H1 (cell line): ENCODE data around the gene ARPP21. TPM values are rescaled to one million over a fixed set of nuclear protein-coding genes. Genes with fewer than 3 reads are reported as not detected.

ENCODE experiments used
- CTCF ChIA-PET: fragments of 300-600 bp; sonication (Branson Sonifier 250); formaldehyde crosslinking; loops from one replicate; lab custom pipeline; 2021; ENCODE audit not compliant: partially characterized antibody; lab: Charles Lee
- POLR2A ChIA-PET: fragments of 300-600 bp; sonication (Branson Sonifier 250); formaldehyde crosslinking; loops from one replicate; lab custom pipeline; 2021; ENCODE audit warnings: inconsistent platforms; ENCODE audit not compliant: partially characterized antibody; lab: Charles Lee
- DNase-seq, 2 experiments: peaks; one replicate each; pipeline versions ENCODE4 v3.0.0 to v3.0.0-alpha.2; 2010 to 2022; ENCODE audit warnings: low spot score in 2 of 2, low read depth in 1 of 2, mixed read lengths in 1 of 2
- FAIRE-seq: peaks from 2 replicates; lab custom pipeline; 2011; peaks lifted over from hg19 to GRCh38; lab: Jason Lieb, UNC
- H2AFZ ChIP-seq: 2 replicates; pipeline ENCODE4 v1.8.1; 2012; ENCODE audit warnings: low read length, inconsistent platforms
- H2AK5ac ChIP-seq: 2 replicates; pipeline ENCODE4 v1.6.1; 2013; ENCODE audit warnings: low read depth, low read length
- H2BK120ac ChIP-seq: replicated peaks from 2 replicates; pipeline ENCODE3; 2013; ENCODE audit warnings: low read depth, low read length, inconsistent platforms
- H2BK12ac ChIP-seq: 2 replicates; pipeline ENCODE4 v1.6.1; 2013; ENCODE audit warnings: low read depth, low read length
- H2BK15ac ChIP-seq: 2 replicates; pipeline ENCODE4 v1.6.1; 2013; ENCODE audit warnings: low read length
- H2BK20ac ChIP-seq: 2 replicates; pipeline ENCODE4 v1.6.1; 2013; ENCODE audit warnings: low read length
- H2BK5ac ChIP-seq: 2 replicates; pipeline ENCODE4 v1.6.1; 2013; ENCODE audit warnings: low read depth, low read length
- H3K14ac ChIP-seq: 2 replicates; pipeline ENCODE4 v1.6.1; 2013; ENCODE audit warnings: inconsistent platforms; ENCODE audit not compliant: insufficient read length
- H3K18ac ChIP-seq: 2 replicates; pipeline ENCODE4 v1.6.1; 2013; ENCODE audit warnings: low read length; ENCODE audit errors: extremely low read depth
- H3K23ac ChIP-seq: 2 replicates; pipeline ENCODE4 v1.6.1; 2013; ENCODE audit warnings: inconsistent platforms; ENCODE audit not compliant: insufficient read length
- H3K23me2 ChIP-seq: 2 replicates; pipeline ENCODE4 v1.6.1; 2013; ENCODE audit warnings: low read depth, low read length
- H3K27ac ChIP-seq: 2 replicates; pipeline ENCODE4 v1.6.1; 2011; ENCODE audit warnings: low read depth, low read length, inconsistent platforms
- H3K27me3 ChIP-seq, 4 experiments: replicated peaks in 1 of 4; 1 replicate in 1 of 4; 2 replicates in 3 of 4; pipeline versions ENCODE4 v1.6.1 to v1.8.1; 2011 to 2013; ENCODE audit warnings: low read length in 3 of 4, mild to moderate bottlenecking in 3 of 4, inconsistent platforms in 2 of 4, mixed read lengths in 2 of 4, moderate library complexity in 1 of 4; ENCODE audit not compliant: control insufficient read depth in 3 of 4, insufficient read depth in 3 of 4; ENCODE audit errors: extremely low read depth in 1 of 4
- H3K36me3 ChIP-seq, 4 experiments: 2 replicates each; pipeline versions ENCODE4 v1.6.1 to v1.8.1; 2011 to 2013; ENCODE audit warnings: mild to moderate bottlenecking in 4 of 4, low read length in 3 of 4, moderate library complexity in 2 of 4, control low read depth in 1 of 4, inconsistent platforms in 1 of 4; ENCODE audit not compliant: insufficient read depth in 4 of 4, control insufficient read depth in 2 of 4
- H3K4ac ChIP-seq: replicated peaks from 2 replicates; pipeline ENCODE3; 2013; ENCODE audit warnings: low read length, low read depth, mixed read lengths, inconsistent platforms; ENCODE audit not compliant: insufficient read length
- H3K4me1 ChIP-seq, 4 experiments: replicated peaks in 1 of 4; 1 replicate in 1 of 4; 2 replicates in 3 of 4; pipeline versions ENCODE4 v1.6.1 to v1.8.1; 2011 to 2013; ENCODE audit warnings: low read length in 3 of 4, inconsistent platforms in 2 of 4, mixed read lengths in 1 of 4; ENCODE audit not compliant: insufficient read depth in 4 of 4, control insufficient read depth in 3 of 4
- H3K4me2 ChIP-seq, 2 experiments: 2 replicates each; pipeline versions ENCODE4 v1.6.1 to v1.8.1; 2011 to 2013; ENCODE audit warnings: low read depth in 2 of 2, low read length in 2 of 2, control low read depth in 1 of 2, inconsistent platforms in 1 of 2, mild to moderate bottlenecking in 1 of 2; ENCODE audit not compliant: insufficient read depth in 1 of 2
- H3K4me3 ChIP-seq, 4 experiments: fragments of 200-600, 300-600 bp in 1 of 4; sonication (generic), shearing (Covaris generic), sonication (Bioruptor Twin) in 1 of 4; 2 replicates each; pipeline versions ENCODE4 v1.5.1 to v1.8.1; 2011 to 2016; ENCODE audit warnings: low read length in 4 of 4, low read depth in 3 of 4, control low read depth in 2 of 4, inconsistent platforms in 2 of 4, mild to moderate bottlenecking in 2 of 4, mixed read lengths in 1 of 4, moderate library complexity in 1 of 4; ENCODE audit not compliant: insufficient read depth in 2 of 4; ENCODE audit errors: extremely low read depth in 1 of 4
- H3K56ac ChIP-seq: replicated peaks from 2 replicates; pipeline ENCODE3; 2013; ENCODE audit warnings: low read depth, mild to moderate bottlenecking, mixed read lengths, low read length, inconsistent platforms; ENCODE audit not compliant: insufficient read length
- H3K79me1 ChIP-seq: 2 replicates; pipeline ENCODE4 v1.6.1; 2013; ENCODE audit warnings: low read depth, low read length, control low read depth
- H3K79me2 ChIP-seq, 2 experiments: 2 replicates each; pipeline versions ENCODE4 v1.6.1 to v1.8.1; 2012 to 2013; ENCODE audit warnings: low read length in 2 of 2, mild to moderate bottlenecking in 2 of 2, inconsistent platforms in 1 of 2; ENCODE audit not compliant: insufficient read depth in 2 of 2, control insufficient read depth in 1 of 2
- H3K9ac ChIP-seq, 4 experiments: replicated peaks in 1 of 4; 1 replicate in 1 of 4; 2 replicates in 3 of 4; pipeline versions ENCODE4 v1.6.1 to v1.8.1; 2011 to 2013; ENCODE audit warnings: low read depth in 3 of 4, low read length in 3 of 4, control low read depth in 2 of 4, mild to moderate bottlenecking in 2 of 4, moderate library complexity in 2 of 4, inconsistent platforms in 1 of 4; ENCODE audit errors: extremely low read depth in 1 of 4
- H3K9me3 ChIP-seq, 2 experiments: 2 replicates each; pipeline versions ENCODE4 v1.6.1 to v1.8.1; 2012 to 2013; ENCODE audit warnings: mild to moderate bottlenecking in 2 of 2, moderate library complexity in 2 of 2, control low read depth in 1 of 2, inconsistent platforms in 1 of 2, low read depth in 1 of 2, low read length in 1 of 2, mixed read lengths in 1 of 2; ENCODE audit not compliant: insufficient read depth in 2 of 2
- H4K20me1 ChIP-seq, 2 experiments: replicated peaks in 1 of 2; 2 replicates each; pipeline versions ENCODE3 to v1.8.1; 2011 to 2013; ENCODE audit warnings: inconsistent platforms in 2 of 2, low read length in 2 of 2, mild to moderate bottlenecking in 1 of 2; ENCODE audit not compliant: insufficient read depth in 2 of 2, control insufficient read depth in 1 of 2
- H4K5ac ChIP-seq: 2 replicates; pipeline ENCODE4 v1.6.1; 2013; ENCODE audit warnings: low read length, low read depth, mixed read lengths, inconsistent platforms; ENCODE audit not compliant: insufficient read length
- H4K8ac ChIP-seq: 2 replicates; pipeline ENCODE4 v1.8.0; 2013; ENCODE audit warnings: mild to moderate bottlenecking, moderate library complexity, low read length, inconsistent platforms; ENCODE audit not compliant: insufficient read depth; ENCODE audit errors: extremely low read depth
- H4K91ac ChIP-seq: replicated peaks from 2 replicates; pipeline ENCODE3; 2013; ENCODE audit warnings: low read length, mixed read lengths, inconsistent platforms; ENCODE audit not compliant: insufficient read length
- CHD1 ChIP-seq: IDR thresholded peaks from 2 replicates; pipeline ENCODE4 v1.6.1; 2012; ENCODE audit warnings: low read depth, low read length, improper control_type of control experiment
- WGBS, 2 experiments: shearing (Covaris generic) in 1 of 2; methylation state at CpG; one replicate each; pipeline versions ENCODE4 v1.1.6 to v1.1.7; 2013 to 2015; ENCODE audit warnings: low lambda C conversion rate in 2 of 2, mixed read lengths in 2 of 2, inconsistent platforms in 1 of 2, low coverage in 1 of 2, missing lambda C conversion rate in 1 of 2; ENCODE audit not compliant: insufficient replicate concordance in 2 of 2, insufficient coverage in 1 of 2, insufficient read length in 1 of 2; ENCODE audit errors: extremely low coverage in 1 of 2, missing lambda C conversion rate in 1 of 2; 5-methylcytosine and 5-hydroxymethylcytosine counted together
- polyA plus RNA-seq, 7 experiments: library from polyadenylated mRNA; depleted of rRNA in 3 of 7; stranded (reverse) in 5 of 7; unstranded in 2 of 7; fragments of >200 nt in 5 of 7; fragments of 200-250 nt in 2 of 7; gene quantifications; 1 replicate in 5 of 7; 2 replicates in 1 of 7; 4 replicates in 1 of 7; pipeline versions ENCODE4 v1.2.1 to v1.2.3, GENCODE V29; 2011 to 2013; ENCODE audit warnings: missing spikeins in 2 of 7, mixed read lengths in 2 of 7
- total RNA-seq: library from RNA; stranded (reverse); fragmentation: NEBNext Ultra II Directional; extraction: Animal tissue kit (Norgen Biotek cat#: 25700); gene quantifications from 2 replicates; pipeline ENCODE4 v1.2.1, GENCODE V29; 2021

ARPP21 gene
- total and polyA plus RNA-seq, 2 of the 8 experiments (the other 6 are each of a cell fraction or from before 2014, with no cell fraction given) = not detected

- H2BK15ac ChIP-seq = no peak overlapping the region
- DNase-seq = no peak
- WGBS, 2 experiments = 88% methylated on average over 1 of the region's 1 CpG; no CpG with 5 or more reads in 1 of the 2 experiments
- no peak overlapping the region for H3K27ac ChIP-seq
- H3K27me3 ChIP-seq = no peaks in the 10 kb centered on the region
- H2BK20ac ChIP-seq = no peak overlapping the region
- CTCF ChIA-PET = no interaction called here
- no peak overlapping the region for H3K4me2 ChIP-seq
- H3K23me2 ChIP-seq = no peaks in the 10 kb centered on the region
- H2BK5ac ChIP-seq = no peak overlapping the region
- H3K79me2 ChIP-seq = no peaks in the 10 kb centered on the region
- H2AFZ ChIP-seq = no peak overlapping the region
- H3K9ac ChIP-seq = no peak overlapping the region
- TF ChIP-seq CHD1 = no peak
- no peak overlapping the region for H3K56ac ChIP-seq
- no peak overlapping the region for H2AK5ac ChIP-seq
- H2BK120ac ChIP-seq = no peak overlapping the region
- H3K23ac ChIP-seq = no peak overlapping the region
- no peaks in the 10 kb centered on the region for H4K20me1 ChIP-seq
- no peak overlapping the region for H2BK12ac ChIP-seq
- H3K4me3 ChIP-seq = no peak overlapping the region
- no peaks in the 10 kb centered on the region for H3K9me3 ChIP-seq
- H4K5ac ChIP-seq = no peak overlapping the region
- no peak overlapping the region for H3K14ac ChIP-seq
- FAIRE-seq = no peak
- no peaks in the 10 kb centered on the region for H3K36me3 ChIP-seq
- no peaks in the 10 kb centered on the region; a peak in 1 of 7 replicates for H3K4me1 ChIP-seq
- no peak overlapping the region for H4K91ac ChIP-seq
- POLR2A ChIA-PET = no interaction called here
- no peak overlapping the region for H3K18ac ChIP-seq
- H3K79me1 ChIP-seq = no peaks in the 10 kb centered on the region
- no peak overlapping the region for H4K8ac ChIP-seq
- no peak overlapping the region for H3K4ac ChIP-seq
These were observed 27.6 kb downstream of the ARPP21 start for GRCh38 chr3:35666888-35667287.
